ENCODE data around the gene NCOA6.
A peak's percentile ranks its signal among the peaks of the same experiment; 100 is the strongest.
"Not testable (repeated sequence)": the region's sequence is repeated elsewhere in the genome, so short reads cannot be mapped to it uniquely, and the experiment has no call there.

NCOA6 gene

GRCh38 chr20:34772437-34772836 lies 53.0 kb downstream of the NCOA6 start:
- DNase-seq = no peak

GRCh38 chr20:34771680-34772081 lies 53.8 kb downstream of the NCOA6 start:
- DNase-seq = peak; percentile 18

GRCh38 chr20:34768096-34768495 lies 57.4 kb downstream of the NCOA6 start:
- peak; percentile 76 for DNase-seq

GRCh38 chr20:34762031-34762555 lies 63.4 kb downstream of the NCOA6 start:
- DNase-seq = no peak

GRCh38 chr20:34755367-34755766 lies 70.1 kb downstream of the NCOA6 start:
- no peak for DNase-seq

- no peak for DNase-seq
Measured at GRCh38 chr20:34754611-34755010, 70.8 kb downstream of the NCOA6 start.

- DNase-seq = peak; percentile 68
Measured at GRCh38 chr20:34753706-34754461, 71.6 kb downstream of the NCOA6 start.

GRCh38 chr20:34751453-34751852 lies 74.0 kb downstream of the NCOA6 start:
- DNase-seq = no peak

GRCh38 chr20:34750484-34750883 lies 75.0 kb downstream of the NCOA6 start:
- DNase-seq = no peak

- no peak for DNase-seq
Measured at GRCh38 chr20:34748709-34749108, 76.7 kb downstream of the NCOA6 start.

- no peak for DNase-seq
Measured at GRCh38 chr20:34747479-34747878, 78.0 kb downstream of the NCOA6 start.

GRCh38 chr20:34746674-34747073 lies 78.8 kb downstream of the NCOA6 start:
- no peak for DNase-seq

- no peak for DNase-seq
Measured at GRCh38 chr20:34744847-34745246, 80.6 kb downstream of the NCOA6 start.

GRCh38 chr20:34744340-34744739 lies 81.1 kb downstream of the NCOA6 start:
- no peak for DNase-seq

- DNase-seq = no peak
Measured at GRCh38 chr20:34743039-34743438, 82.4 kb downstream of the NCOA6 start.

- DNase-seq = no peak
Measured at GRCh38 chr20:34736106-34736735, 89.2 kb downstream of the NCOA6 start.

- DNase-seq = no peak
Measured at GRCh38 chr20:34732523-34732922, 92.9 kb downstream of the NCOA6 start.

- no peak for DNase-seq
Measured at GRCh38 chr20:34729416-34729815, 96.0 kb downstream of the NCOA6 start.

- no peak for DNase-seq
Measured at GRCh38 chr20:34724172-34724571, 101.3 kb downstream of the NCOA6 start.

GRCh38 chr20:34722560-34722959 lies 102.9 kb downstream of the NCOA6 start:
- not testable (repeated sequence) for DNase-seq

- no peak for DNase-seq
Measured at GRCh38 chr20:34720266-34720665, 105.2 kb downstream of the NCOA6 start.

GRCh38 chr20:34719242-34720017 lies 106.0 kb downstream of the NCOA6 start:
- not testable (repeated sequence) for DNase-seq
